Measurements from ENCODE around the gene CAND1. TPM values are rescaled to one million over a fixed set of nuclear protein-coding genes. Genes with fewer than 3 reads are reported as not detected.
A peak's percentile ranks its signal among the peaks of the same experiment; 100 is the strongest.

The CAND1 gene
- total RNA-seq, 2 donors from 2014 or later, result 96.8 to 113 TPM

- peaks cover 31% of the 10 kb centered on the region for H3K4me1 Mint-ChIP-seq
- no peaks in the 10 kb centered on the region for H3K9me3 ChIP-seq (ENCODE audit: control insufficient read depth, low read length, poor library complexity, severe bottlenecking)
- no peak overlapping the region for H3K4me3 Mint-ChIP-seq
- peak overlapping the region; percentile 62 for H3K27ac Mint-ChIP-seq
- H3K27me3 Mint-ChIP-seq, result no peaks in the 10 kb centered on the region
- no peaks in the 10 kb centered on the region for H3K36me3 Mint-ChIP-seq (ENCODE audit: low read depth)
- DNase-seq, result no peak
- ATAC-seq, result no peak
Observed at GRCh38 chr12:67288561-67288960, 19.4 kb downstream of the CAND1 start.

GRCh38 chr12:67290378-67290777 lies 21.2 kb downstream of the CAND1 start:
- no peak overlapping the region for H3K4me3 Mint-ChIP-seq
- H3K9me3 ChIP-seq (ENCODE audit: control insufficient read depth, low read length, poor library complexity, severe bottlenecking), result no peaks in the 10 kb centered on the region
- no peak for DNase-seq
- no peak for ATAC-seq
- H3K27me3 Mint-ChIP-seq, result no peaks in the 10 kb centered on the region
- H3K36me3 Mint-ChIP-seq (ENCODE audit: low read depth), result no peaks in the 10 kb centered on the region
- H3K4me1 Mint-ChIP-seq, result peaks cover 29% of the 10 kb centered on the region
- H3K27ac Mint-ChIP-seq, result peak overlapping the region; percentile 56

DNA sequence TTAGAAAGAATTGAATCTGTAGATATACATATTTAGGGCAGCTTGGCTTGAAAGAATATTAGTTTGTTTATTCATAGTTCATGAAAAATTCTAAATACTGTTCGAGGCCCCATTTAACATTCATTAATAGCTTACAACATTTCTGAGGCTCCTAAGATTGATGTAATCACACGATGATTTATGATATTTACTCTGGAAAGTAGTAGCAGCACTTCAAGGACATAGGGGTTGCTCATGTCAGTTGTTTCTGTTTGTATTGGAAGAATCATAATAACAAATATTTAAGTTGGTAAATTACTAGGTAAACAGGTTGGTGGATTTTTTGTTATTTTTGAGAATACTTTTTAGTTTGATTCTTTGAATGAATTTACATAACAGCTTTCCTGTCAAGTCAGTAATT lies 30.4 kb downstream of the CAND1 start:
- H3K4me3 Mint-ChIP-seq, result no peak overlapping the region
- no peak overlapping the region for H3K27ac Mint-ChIP-seq
- no peaks in the 10 kb centered on the region for H3K9me3 ChIP-seq (ENCODE audit: control insufficient read depth, low read length, poor library complexity, severe bottlenecking)
- H3K27me3 Mint-ChIP-seq, result no peaks in the 10 kb centered on the region
- no peak for ATAC-seq
- peaks cover 15% of the 10 kb centered on the region for H3K36me3 Mint-ChIP-seq (ENCODE audit: low read depth)
- no peak for DNase-seq
- peaks cover 18% of the 10 kb centered on the region for H3K4me1 Mint-ChIP-seq

DNA sequence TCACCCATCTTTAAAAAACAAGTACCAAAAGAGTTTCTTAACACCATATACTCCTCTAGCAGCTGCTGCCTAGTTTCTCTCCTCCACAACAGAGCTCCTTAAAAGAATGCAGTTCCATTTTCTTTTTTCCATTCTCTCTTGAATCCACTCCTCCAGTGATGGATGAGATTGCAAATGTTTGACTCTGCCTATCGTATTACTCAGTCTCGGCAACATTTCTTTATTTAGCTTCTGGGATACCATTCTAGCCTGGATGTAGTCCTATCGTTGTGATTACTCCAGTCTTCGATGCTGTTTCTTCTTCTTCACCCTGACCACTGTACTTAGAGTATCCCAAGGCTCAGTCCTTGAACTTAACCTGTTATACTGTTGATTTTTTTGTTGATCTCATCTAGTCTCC lies 30.8 kb downstream of the CAND1 start:
- Mint-ChIP-seq H3K36me3 (ENCODE audit: low read depth) (peaks cover 15% of the 10 kb centered on the region), H3K27me3 (no peaks in the 10 kb centered on the region), H3K27ac (peak overlapping the region; percentile 51), H3K4me1 (peaks cover 14% of the 10 kb centered on the region), H3K4me3 (no peak overlapping the region)
- DNase-seq (no peak), ATAC-seq (no peak)
- H3K9me3 ChIP-seq (ENCODE audit: control insufficient read depth, low read length, poor library complexity, severe bottlenecking), result no peaks in the 10 kb centered on the region

DNA sequence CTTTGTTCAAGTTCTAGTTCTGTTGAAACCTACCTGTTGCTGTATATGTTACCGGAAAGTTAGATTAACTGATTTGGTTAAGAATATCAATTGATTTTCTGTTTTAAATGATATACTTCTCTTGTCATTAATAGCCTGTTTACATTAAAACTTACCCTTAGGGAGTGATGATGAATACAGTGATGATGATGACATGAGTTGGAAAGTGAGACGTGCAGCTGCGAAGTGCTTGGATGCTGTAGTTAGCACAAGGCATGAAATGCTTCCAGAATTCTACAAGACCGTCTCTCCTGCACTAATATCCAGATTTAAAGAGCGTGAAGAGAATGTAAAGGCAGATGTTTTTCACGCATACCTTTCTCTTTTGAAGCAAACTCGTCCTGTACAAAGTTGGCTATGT lies 33.0 kb downstream of the CAND1 start:
- H3K9me3 ChIP-seq (ENCODE audit: control insufficient read depth, low read length, poor library complexity, severe bottlenecking), result no peaks in the 10 kb centered on the region
- Mint-ChIP-seq H3K4me3 (no peak overlapping the region), H3K4me1 (peaks cover 16% of the 10 kb centered on the region), H3K27me3 (no peaks in the 10 kb centered on the region), H3K27ac (no peak overlapping the region), H3K36me3 (ENCODE audit: low read depth) (peaks cover 15% of the 10 kb centered on the region)
- ATAC-seq (no peak), DNase-seq (no peak)

DNA sequence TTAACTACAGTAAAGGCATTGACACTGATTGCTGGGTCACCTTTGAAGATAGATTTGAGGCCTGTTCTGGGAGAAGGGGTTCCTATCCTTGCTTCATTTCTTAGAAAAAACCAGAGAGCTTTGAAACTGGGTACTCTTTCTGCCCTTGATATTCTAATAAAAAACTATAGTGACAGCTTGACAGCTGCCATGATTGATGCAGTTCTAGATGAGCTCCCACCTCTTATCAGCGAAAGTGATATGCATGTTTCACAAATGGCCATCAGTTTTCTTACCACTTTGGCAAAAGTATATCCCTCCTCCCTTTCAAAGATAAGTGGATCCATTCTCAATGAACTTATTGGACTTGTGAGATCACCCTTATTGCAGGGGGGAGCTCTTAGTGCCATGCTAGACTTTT lies 36.4 kb downstream of the CAND1 start:
- no peak for DNase-seq
- H3K36me3 Mint-ChIP-seq (ENCODE audit: low read depth), result peaks cover 13% of the 10 kb centered on the region
- no peak for ATAC-seq
- H3K4me3 Mint-ChIP-seq, result no peak overlapping the region
- no peaks in the 10 kb centered on the region for H3K27me3 Mint-ChIP-seq
- peaks cover 11% of the 10 kb centered on the region for H3K4me1 Mint-ChIP-seq
- H3K27ac Mint-ChIP-seq, result no peak overlapping the region
- no peaks in the 10 kb centered on the region for H3K9me3 ChIP-seq (ENCODE audit: control insufficient read depth, low read length, poor library complexity, severe bottlenecking)

GRCh38 chr12:67306712-67307111 lies 37.6 kb downstream of the CAND1 start:
- DNase-seq, result no peak
- no peaks in the 10 kb centered on the region for H3K9me3 ChIP-seq (ENCODE audit: control insufficient read depth, low read length, poor library complexity, severe bottlenecking)
- H3K4me3 Mint-ChIP-seq, result no peak overlapping the region
- H3K36me3 Mint-ChIP-seq (ENCODE audit: low read depth), result peaks cover 13% of the 10 kb centered on the region
- peaks cover 11% of the 10 kb centered on the region for H3K4me1 Mint-ChIP-seq
- H3K27me3 Mint-ChIP-seq, result no peaks in the 10 kb centered on the region
- ATAC-seq, result no peak
- no peak overlapping the region for H3K27ac Mint-ChIP-seq

DNA sequence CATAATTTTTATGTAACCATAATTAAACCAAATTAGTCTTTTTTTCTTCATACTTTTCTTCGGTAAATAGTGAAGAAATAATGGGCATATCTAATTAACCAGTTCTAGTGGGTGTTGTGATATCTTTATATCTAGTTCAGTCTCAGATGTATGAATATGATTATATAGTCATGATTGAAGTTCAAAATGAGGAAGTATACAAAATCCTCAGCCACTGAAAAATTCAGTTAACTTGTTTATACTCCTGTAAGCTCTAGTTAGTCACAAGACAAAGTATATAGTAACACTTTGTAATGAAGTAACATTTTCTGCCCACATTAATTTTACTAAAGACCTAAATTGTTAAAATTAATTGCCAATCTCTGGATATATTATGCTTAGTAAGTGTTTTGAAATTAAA lies 46.5 kb downstream of the CAND1 start:
- H3K36me3 Mint-ChIP-seq (ENCODE audit: low read depth), result peaks cover 2% of the 10 kb centered on the region

DNA sequence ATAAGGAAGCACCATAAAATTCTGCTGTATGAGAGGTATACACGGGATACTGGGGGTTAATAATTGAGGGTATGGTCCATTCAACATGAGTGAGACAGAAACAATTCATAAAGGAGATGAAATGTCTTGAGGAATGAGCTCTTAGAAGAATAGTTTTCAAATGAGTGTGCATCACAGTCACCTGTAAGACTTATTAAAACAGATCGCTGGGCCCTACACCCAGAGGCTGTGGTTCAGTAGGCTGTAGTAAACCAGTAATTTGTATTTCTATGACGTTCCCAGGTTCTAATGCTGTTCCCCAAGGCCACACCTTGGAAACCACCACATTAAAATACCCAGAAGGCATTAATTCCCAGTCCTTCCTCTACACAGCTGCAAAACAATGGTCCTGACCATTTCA lies 49.6 kb downstream of the CAND1 start:
- no peak for ATAC-seq
- no peaks in the 10 kb centered on the region for H3K9me3 ChIP-seq (ENCODE audit: control insufficient read depth, low read length, poor library complexity, severe bottlenecking)
- Mint-ChIP-seq H3K4me1 (peaks cover 7% of the 10 kb centered on the region), H3K27me3 (no peaks in the 10 kb centered on the region), H3K4me3 (no peak overlapping the region), H3K27ac (no peak overlapping the region), H3K36me3 (ENCODE audit: low read depth) (no peaks in the 10 kb centered on the region)
- no peak for DNase-seq

More for the DNA sequence above, 46.5 kb downstream of the CAND1 start:
- H3K4me3 Mint-ChIP-seq, result no peak overlapping the region
- no peak overlapping the region for H3K27ac Mint-ChIP-seq
- no peaks in the 10 kb centered on the region for H3K27me3 Mint-ChIP-seq
- peaks cover 6% of the 10 kb centered on the region for H3K4me1 Mint-ChIP-seq
- DNase-seq (no peak), ATAC-seq (no peak)
- no peaks in the 10 kb centered on the region for H3K9me3 ChIP-seq (ENCODE audit: control insufficient read depth, low read length, poor library complexity, severe bottlenecking)

DNA sequence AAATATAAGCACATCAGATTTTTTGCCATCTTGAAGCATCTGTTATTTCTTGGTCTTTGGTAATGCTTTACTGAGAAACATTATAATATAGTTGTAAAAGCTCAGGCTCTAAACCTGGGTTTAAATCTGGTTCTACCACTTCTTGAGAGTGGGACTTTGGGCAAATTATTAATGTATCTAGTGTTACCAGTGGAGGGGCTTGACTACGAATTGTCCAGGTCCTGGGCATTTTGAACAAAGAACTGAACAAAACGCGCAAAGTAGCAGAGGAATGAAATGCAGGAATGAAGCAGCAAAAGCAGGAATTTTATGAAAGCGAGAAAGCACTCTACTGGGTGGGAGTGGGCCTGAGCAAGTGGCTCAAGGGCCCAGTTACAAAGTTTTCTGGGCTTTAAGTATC lies 50.8 kb downstream of the CAND1 start:
- no peak overlapping the region for H3K27ac Mint-ChIP-seq
- DNase-seq (no peak), ATAC-seq (no peak)
- peaks cover 7% of the 10 kb centered on the region for H3K4me1 Mint-ChIP-seq
- no peaks in the 10 kb centered on the region for H3K9me3 ChIP-seq (ENCODE audit: control insufficient read depth, low read length, poor library complexity, severe bottlenecking)
- no peaks in the 10 kb centered on the region for H3K36me3 Mint-ChIP-seq (ENCODE audit: low read depth)
- no peaks in the 10 kb centered on the region for H3K27me3 Mint-ChIP-seq
- no peak overlapping the region for H3K4me3 Mint-ChIP-seq

GRCh38 chr12:67320614-67321295 lies 51.6 kb downstream of the CAND1 start:
- H3K27me3 Mint-ChIP-seq, result no peaks in the 10 kb centered on the region
- H3K36me3 Mint-ChIP-seq (ENCODE audit: low read depth), result no peaks in the 10 kb centered on the region
- no peaks in the 10 kb centered on the region for H3K9me3 ChIP-seq (ENCODE audit: control insufficient read depth, low read length, poor library complexity, severe bottlenecking)
- ATAC-seq (peak; percentile 41), DNase-seq (no peak)
- no peak overlapping the region for H3K4me3 Mint-ChIP-seq
- H3K4me1 Mint-ChIP-seq, result peaks cover 7% of the 10 kb centered on the region
- H3K27ac Mint-ChIP-seq, result no peak overlapping the region

- DNase-seq (no peak), ATAC-seq (no peak)
- no peak overlapping the region for H3K27ac Mint-ChIP-seq
- H3K9me3 ChIP-seq (ENCODE audit: control insufficient read depth, low read length, poor library complexity, severe bottlenecking), result no peaks in the 10 kb centered on the region
- H3K27me3 Mint-ChIP-seq, result no peaks in the 10 kb centered on the region
- H3K4me3 Mint-ChIP-seq, result no peak overlapping the region
- H3K4me1 Mint-ChIP-seq, result peaks cover 7% of the 10 kb centered on the region
- no peaks in the 10 kb centered on the region for H3K36me3 Mint-ChIP-seq (ENCODE audit: low read depth)
Observed at GRCh38 chr12:67322580-67322979, 53.4 kb downstream of the CAND1 start.

- DNase-seq (no peak), ATAC-seq (no peak)
- peaks cover 7% of the 10 kb centered on the region for H3K4me1 Mint-ChIP-seq
- H3K9me3 ChIP-seq (ENCODE audit: control insufficient read depth, low read length, poor library complexity, severe bottlenecking), result no peaks in the 10 kb centered on the region
- no peak overlapping the region for H3K4me3 Mint-ChIP-seq
- no peaks in the 10 kb centered on the region for H3K27me3 Mint-ChIP-seq
- H3K27ac Mint-ChIP-seq, result no peak overlapping the region
- H3K36me3 Mint-ChIP-seq (ENCODE audit: low read depth), result no peaks in the 10 kb centered on the region
Observed at GRCh38 chr12:67323007-67323406, 53.8 kb downstream of the CAND1 start.

DNA sequence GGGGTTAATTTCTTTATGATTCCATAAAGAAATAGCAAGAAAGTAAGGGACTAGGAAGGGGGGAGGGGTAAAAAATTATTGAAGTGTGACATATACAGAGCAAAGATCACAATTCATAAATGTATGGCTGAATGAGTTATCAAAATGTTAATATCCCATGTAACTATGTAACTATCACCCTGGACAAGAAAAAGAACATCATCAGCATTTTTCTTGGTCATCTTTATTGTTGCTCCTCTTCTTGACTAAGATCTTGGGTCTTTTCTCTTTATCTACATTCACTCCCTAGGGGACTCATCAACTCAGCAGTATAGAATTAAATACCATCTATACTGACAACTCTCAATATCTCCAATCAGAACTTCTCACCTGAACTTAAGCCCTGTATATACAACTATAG lies 57.5 kb downstream of the CAND1 start:
- no peaks in the 10 kb centered on the region for H3K36me3 Mint-ChIP-seq (ENCODE audit: low read depth)
- no peak for ATAC-seq
- no peak overlapping the region for H3K27ac Mint-ChIP-seq
- H3K27me3 Mint-ChIP-seq, result no peaks in the 10 kb centered on the region
- H3K4me1 Mint-ChIP-seq, result peaks cover 5% of the 10 kb centered on the region
- DNase-seq, result no peak
- no peaks in the 10 kb centered on the region for H3K9me3 ChIP-seq (ENCODE audit: control insufficient read depth, low read length, poor library complexity, severe bottlenecking)
- no peak overlapping the region for H3K4me3 Mint-ChIP-seq
